Endothelial cell (in vitro differentiated cells): ENCODE data around the gene C5AR2. TPM values are rescaled to one million over a fixed set of nuclear protein-coding genes. Genes with fewer than 3 reads are reported as not detected.

Experiments used
- DNase-seq: peaks from one replicate; pipeline ENCODE4 v3.0.0; 2021; ENCODE audit warnings: low spot score
- H3K27ac Mint-ChIP-seq: one replicate; pipeline ENCODE4 v1.8.0; 2021; ENCODE audit warnings: mixed read lengths, inconsistent platforms; ENCODE audit not compliant: unreplicated experiment
- H3K27me3 Mint-ChIP-seq: one replicate; pipeline ENCODE4 v1.8.0; 2021; ENCODE audit warnings: mild to moderate bottlenecking, moderate library complexity, mixed read lengths, inconsistent platforms; ENCODE audit not compliant: unreplicated experiment
- H3K36me3 Mint-ChIP-seq: one replicate; pipeline ENCODE4 v1.8.0; 2021; ENCODE audit warnings: mild to moderate bottlenecking, low read depth, mixed read lengths, inconsistent platforms; ENCODE audit not compliant: unreplicated experiment
- H3K4me1 Mint-ChIP-seq: one replicate; pipeline ENCODE4 v1.8.0; 2021; ENCODE audit warnings: mild to moderate bottlenecking, mixed read lengths, inconsistent platforms; ENCODE audit not compliant: unreplicated experiment
- H3K4me3 Mint-ChIP-seq: one replicate; pipeline ENCODE4 v1.8.0; 2021; ENCODE audit warnings: mild to moderate bottlenecking, mixed read lengths, inconsistent platforms; ENCODE audit not compliant: unreplicated experiment
- H3K9me3 Mint-ChIP-seq: one replicate; pipeline ENCODE4 v1.8.0; 2021; ENCODE audit warnings: mixed read lengths, inconsistent platforms; ENCODE audit not compliant: unreplicated experiment
- total RNA-seq: library from RNA; stranded (reverse); fragmentation: NEBNext Ultra II Directional; extraction: Animal tissue kit (Norgen Biotek cat#: 25700); gene quantifications from one replicate; pipeline ENCODE4 v1.2.1, GENCODE V29; 2021; ENCODE audit not compliant: unreplicated experiment
- TF ChIP-seq, protein P1 (sequence below): fragments of 200-600 bp; sonication (generic); IDR thresholded peaks from one replicate; pipeline ENCODE4 v1.5.0; 2021; ENCODE audit warnings: antibody characterized with exemption; ENCODE audit not compliant: unreplicated experiment

Gene C5AR2
- total RNA-seq, 1 donor from 2014 or later, result 0.59 TPM

DNA sequence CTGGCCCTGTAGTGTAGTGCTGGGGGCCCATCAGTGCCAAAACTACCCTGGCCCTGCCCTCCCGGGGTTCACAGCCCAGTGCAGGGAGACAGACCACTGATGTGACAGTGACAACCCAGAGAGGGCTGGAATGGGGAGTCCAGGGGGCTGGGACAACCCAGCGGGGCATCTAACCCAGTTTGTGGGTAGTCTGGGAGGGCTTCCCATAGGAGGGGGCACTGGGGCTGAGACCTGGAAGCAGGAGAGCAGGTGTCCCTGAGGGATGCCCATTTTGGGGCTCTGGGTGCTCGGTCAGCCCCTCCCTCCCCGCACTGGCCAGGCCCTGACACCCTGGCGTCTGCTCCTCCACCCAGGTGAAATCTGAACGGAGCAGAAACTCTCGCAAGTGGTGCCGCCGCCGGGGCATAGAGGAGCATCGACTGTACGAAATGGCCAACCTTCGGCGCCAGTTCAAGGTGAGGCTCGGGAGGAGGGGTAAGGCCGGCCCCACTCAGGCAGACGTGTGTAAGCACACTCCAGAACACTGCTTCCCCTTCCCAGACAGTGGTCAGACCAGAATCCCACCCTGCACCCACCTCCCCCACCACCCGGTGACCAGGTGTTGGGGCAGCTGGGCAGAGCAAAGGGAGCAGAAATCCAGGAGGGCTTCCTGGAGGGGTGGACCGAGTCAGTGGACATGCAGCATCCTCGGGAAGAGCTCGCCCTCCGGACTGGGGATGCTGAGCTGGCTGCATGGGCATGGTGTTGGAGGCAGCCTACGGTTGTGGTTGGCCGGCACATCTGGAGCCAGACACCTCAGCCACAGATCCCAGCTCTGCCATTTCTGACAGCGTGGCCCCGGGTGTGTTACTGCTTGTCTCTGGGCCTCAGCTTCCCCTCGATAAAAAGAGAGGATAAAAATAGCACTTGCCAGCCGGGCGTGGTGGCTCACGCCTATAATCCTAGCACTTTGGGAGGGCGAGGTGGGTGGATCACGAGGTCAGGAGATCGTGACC lies 41.6 kb downstream of the C5AR2 start:
- TF ChIP-seq, protein P1, sequence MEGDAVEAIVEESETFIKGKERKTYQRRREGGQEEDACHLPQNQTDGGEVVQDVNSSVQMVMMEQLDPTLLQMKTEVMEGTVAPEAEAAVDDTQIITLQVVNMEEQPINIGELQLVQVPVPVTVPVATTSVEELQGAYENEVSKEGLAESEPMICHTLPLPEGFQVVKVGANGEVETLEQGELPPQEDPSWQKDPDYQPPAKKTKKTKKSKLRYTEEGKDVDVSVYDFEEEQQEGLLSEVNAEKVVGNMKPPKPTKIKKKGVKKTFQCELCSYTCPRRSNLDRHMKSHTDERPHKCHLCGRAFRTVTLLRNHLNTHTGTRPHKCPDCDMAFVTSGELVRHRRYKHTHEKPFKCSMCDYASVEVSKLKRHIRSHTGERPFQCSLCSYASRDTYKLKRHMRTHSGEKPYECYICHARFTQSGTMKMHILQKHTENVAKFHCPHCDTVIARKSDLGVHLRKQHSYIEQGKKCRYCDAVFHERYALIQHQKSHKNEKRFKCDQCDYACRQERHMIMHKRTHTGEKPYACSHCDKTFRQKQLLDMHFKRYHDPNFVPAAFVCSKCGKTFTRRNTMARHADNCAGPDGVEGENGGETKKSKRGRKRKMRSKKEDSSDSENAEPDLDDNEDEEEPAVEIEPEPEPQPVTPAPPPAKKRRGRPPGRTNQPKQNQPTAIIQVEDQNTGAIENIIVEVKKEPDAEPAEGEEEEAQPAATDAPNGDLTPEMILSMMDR, result no peak
- peaks cover 5% of the 10 kb centered on the region for H3K27me3 Mint-ChIP-seq
- H3K36me3 Mint-ChIP-seq, result peaks cover 31% of the 10 kb centered on the region
- peaks cover 2% of the 10 kb centered on the region for H3K4me1 Mint-ChIP-seq
- no peak overlapping the region for H3K4me3 Mint-ChIP-seq
- DNase-seq, result no peak
- no peaks in the 10 kb centered on the region for H3K9me3 Mint-ChIP-seq
- no peak overlapping the region for H3K27ac Mint-ChIP-seq

DNA sequence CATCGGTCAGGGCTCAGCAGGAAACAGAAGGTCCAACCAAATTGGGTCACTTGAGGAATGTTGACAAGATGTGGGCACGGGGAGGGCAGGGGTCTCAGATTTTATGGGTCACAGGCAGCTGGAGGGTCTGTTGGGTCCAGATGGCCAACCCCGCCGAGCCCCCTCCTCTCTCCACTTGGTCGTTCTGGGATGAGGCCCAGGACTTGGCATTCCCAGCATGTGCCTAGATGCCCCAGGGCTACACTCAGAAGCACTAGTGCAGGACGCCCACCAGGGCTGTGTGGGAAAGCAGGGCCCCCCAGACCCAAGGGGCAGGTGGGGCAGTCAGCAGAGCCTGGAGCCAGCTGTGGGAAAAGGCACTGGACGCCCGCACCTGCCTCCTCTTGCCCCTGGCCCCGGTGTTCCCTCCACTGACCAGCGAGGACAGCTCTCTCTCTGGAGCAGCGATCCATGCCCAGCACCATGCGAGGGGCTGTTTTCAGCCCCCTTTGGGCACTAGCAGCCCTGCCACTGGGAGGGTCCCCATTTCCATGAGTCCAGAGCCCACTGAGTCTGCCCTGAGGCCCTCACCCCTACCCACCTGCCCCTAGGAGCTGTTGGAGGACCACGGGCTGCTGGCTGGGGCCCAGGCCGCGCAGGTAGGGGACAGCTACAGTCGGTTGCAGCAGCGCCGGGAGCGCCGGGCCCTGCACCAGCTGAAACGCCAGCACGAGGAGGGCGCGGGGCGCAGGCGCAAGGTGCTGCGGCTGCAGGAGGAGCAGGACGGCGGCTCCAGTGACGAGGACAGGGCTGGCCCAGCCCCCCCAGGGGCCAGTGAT lies 43.1 kb downstream of the C5AR2 start:
- Mint-ChIP-seq H3K4me3 (no peak overlapping the region), H3K36me3 (peaks cover 29% of the 10 kb centered on the region), H3K9me3 (no peaks in the 10 kb centered on the region), H3K4me1 (peaks cover 2% of the 10 kb centered on the region), H3K27ac (no peak overlapping the region), H3K27me3 (peaks cover 2% of the 10 kb centered on the region)
- DNase-seq, result no peak
- TF ChIP-seq, protein P1, result no peak

DNA sequence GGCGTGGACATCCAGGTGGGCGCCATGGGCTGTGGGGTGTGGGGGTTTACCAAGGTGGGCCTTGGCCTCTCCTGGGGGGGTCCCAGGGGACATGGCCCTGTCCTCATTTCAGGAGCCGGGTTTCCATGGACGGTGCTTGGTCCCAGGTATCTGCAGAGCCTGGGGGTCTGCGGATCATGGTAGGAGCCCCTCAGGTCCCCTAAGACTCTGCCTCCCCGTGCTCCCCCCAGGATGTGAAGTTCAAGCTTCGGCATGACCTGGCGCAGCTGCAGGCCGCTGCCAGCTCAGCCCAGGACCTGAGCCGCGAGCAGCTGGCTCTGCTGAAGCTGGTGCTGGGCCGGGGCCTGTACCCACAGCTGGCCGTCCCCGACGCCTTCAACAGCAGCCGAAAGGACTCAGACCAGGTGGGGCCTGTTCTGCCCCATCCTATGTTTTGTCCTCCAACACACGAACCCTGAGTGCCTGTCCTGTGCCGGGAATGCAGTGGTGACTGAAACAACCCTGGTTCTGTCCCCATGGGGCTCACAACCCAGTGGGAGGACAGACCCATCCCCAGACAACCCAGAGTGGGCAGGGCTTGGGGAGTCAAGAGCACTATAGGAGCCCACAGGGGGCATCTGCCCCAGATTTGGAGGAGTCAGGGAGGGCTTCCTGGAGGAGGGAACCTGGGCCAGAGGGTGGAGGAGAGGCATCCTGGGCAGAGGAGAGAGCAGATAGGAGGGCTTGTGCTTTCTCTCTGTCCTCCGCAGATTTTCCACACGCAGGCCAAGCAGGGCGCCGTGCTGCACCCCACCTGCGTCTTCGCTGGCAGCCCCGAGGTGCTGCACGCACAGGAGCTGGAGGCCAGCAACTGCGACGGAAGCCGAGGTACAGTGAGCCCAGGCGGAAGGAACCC lies 44.0 kb downstream of the C5AR2 start:
- H3K27ac Mint-ChIP-seq, result no peak overlapping the region
- no peak for DNase-seq
- H3K4me1 Mint-ChIP-seq, result peaks cover 2% of the 10 kb centered on the region
- peak overlapping the region; percentile 51 for H3K4me3 Mint-ChIP-seq
- no peaks in the 10 kb centered on the region for H3K9me3 Mint-ChIP-seq
- H3K36me3 Mint-ChIP-seq, result peaks cover 29% of the 10 kb centered on the region
- TF ChIP-seq, protein P1, result no peak
- H3K27me3 Mint-ChIP-seq, result peaks cover 2% of the 10 kb centered on the region

DNA sequence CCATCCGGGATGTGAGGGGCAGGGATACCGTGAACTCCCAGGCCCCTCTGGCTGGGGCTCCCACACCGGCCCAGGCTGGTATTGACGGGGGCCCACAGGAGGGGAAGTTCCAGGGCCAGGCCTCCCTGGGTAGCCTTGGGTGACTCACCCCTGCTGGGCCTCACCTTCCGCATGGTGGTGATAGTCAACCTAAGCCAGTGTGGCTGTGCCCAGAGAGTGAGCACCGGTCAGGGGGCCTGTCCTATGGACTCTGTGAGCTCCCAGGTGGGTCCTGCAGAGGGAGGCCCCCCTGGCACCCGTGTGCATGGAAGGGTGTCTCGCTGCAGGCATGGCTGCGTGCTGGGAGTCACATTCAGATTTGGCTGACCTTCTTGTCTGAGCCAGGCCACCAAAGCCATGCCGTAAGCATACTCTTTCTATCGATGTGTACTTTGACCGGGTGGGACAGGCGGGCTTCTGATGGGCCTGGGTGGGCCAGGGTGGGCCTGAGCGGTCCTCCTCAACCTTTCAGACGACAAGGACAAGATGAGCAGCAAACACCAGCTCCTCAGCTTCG lies 44.7 kb downstream of the C5AR2 start:
- DNase-seq, result no peak
- TF ChIP-seq, protein P1, result no peak
- Mint-ChIP-seq H3K36me3 (peaks cover 34% of the 10 kb centered on the region), H3K27me3 (peaks cover 3% of the 10 kb centered on the region), H3K4me1 (peaks cover 2% of the 10 kb centered on the region), H3K27ac (no peak overlapping the region), H3K9me3 (no peaks in the 10 kb centered on the region), H3K4me3 (no peak overlapping the region)
